Measurements from ENCODE around the gene SCYL1. TPM values are rescaled to one million over a fixed set of nuclear protein-coding genes. Genes with fewer than 3 reads are reported as not detected.
"Not testable (repeated sequence)": the region's sequence is repeated elsewhere in the genome, so short reads cannot be mapped to it uniquely, and the experiment has no call there.

The SCYL1 gene
- total RNA-seq, 1 donor, result 107 TPM

DNA sequence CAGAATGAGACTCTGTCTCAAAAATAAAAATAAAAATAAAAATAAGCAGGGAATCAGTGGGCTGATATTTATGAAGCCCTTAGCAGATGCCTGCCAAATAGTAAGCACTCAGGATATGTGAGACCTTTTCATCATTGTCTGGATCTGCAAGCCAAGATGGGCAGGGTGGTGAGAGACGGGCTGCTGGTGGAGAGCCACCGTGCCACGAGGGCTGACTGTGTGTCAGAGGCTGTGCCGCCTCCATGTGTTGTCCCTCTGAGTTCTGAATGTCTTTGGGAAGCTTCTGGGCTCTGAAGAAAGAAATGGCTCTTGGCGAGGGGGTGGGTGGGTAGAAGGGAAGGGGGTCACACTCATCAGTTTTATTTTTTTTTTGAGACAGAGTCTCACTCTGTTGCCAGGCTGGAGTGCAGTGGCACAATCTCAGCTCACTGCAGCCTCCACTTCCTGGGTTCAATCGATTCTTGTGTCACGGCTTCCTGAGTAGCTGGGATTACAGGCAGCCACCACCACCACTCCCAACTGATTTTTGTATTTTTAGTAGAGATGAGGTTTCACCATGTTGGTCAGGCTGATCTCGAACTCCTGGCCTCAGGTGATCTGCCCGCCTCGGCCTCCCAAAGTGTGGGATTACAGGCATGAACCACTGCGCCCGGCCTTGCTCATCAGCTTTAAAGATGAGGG is 40.1 kb downstream of the SCYL1 start:
- not testable (repeated sequence) for DNase-seq (ENCODE audit: low read depth in 2 of 3, low spot score in 2 of 3)

GRCh38 chr11:65565624-65566453 is 41.0 kb downstream of the SCYL1 start:
- DNase-seq (ENCODE audit: low read depth in 2 of 3, low spot score in 2 of 3), result no peak

GRCh38 chr11:65569164-65569972 is 44.5 kb downstream of the SCYL1 start:
- DNase-seq (ENCODE audit: low read depth in 2 of 3, low spot score in 2 of 3), result no peak

DNA sequence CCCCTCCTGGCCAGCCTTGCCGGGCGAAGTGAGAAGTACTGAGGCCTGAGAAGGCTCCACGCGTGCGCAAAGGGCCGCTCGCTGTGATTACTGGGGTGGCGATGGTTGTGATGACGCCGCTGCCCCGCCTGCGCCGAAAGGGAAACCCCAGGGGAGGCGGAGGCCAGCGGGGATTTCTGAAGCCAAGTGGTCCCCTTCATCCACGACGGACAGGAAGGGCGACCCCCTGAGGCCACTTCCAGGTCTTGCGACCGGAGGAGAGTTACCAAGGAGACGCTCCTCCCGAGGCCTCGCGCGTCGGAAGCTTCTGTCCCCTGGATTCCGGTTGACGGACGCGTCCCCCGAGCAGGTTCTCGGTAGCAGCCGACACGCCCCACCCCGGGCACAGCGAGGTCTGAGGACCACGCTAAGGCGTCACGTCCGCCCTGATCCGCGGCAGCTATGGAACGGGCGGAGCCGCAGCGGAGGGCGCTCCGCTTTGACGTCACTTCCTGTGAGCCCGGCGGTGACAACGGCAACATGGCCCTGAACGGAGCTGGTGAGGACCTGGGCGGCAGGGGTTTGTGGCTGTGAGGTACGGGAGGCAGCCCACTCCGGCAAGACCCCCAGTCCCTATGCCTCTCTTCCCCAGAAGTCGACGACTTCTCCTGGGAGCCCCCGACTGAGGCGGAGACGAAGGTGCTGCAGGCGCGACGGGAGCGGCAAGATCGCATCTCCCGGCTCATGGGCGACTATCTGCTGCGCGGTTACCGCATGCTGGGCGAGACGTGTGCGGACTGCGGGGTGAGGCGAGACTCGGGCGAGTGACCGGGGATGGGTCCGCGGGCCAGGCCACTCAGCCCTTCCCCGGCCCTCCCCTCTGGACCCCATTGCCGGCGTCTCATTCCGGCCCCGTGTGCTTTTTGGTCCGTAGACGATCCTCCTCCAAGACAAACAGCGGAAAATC is 45.4 kb downstream of the SCYL1 start, which contains the start of gene ZNRD2:
ZNRD2 (plus strand) TSS at position 505 of the 946 bp plus-strand sequence; CDS start at position 520, 15 bp downstream.
- peak; percentile 96 to 100 (median 99) for DNase-seq (ENCODE audit: low read depth in 2 of 3, low spot score in 2 of 3)

DNA sequence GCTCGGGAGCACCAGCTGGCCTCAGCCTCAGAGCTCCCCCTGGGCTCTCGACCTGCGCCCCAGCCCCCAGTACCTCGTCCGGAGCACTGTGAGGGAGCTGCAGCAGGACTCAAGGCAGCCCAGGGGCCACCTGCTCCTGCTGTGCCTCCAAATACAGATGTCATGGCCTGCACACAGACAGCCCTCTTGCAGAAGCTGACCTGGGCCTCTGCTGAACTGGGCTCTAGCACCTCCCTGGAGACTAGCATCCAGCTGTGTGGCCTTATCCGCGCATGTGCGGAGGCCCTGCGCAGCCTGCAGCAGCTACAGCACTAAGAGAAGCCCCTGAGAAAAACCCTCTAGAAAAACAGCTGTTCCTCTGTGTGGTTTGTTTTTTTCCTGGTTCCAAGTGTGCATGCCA is 46.5 kb downstream of the SCYL1 start:
- DNase-seq (ENCODE audit: low read depth in 2 of 3, low spot score in 2 of 3), result no peak

GRCh38 chr11:65571940-65572339 is 47.1 kb downstream of the SCYL1 start:
- DNase-seq (ENCODE audit: low read depth in 2 of 3, low spot score in 2 of 3), result peak in 2 of 3 donors; percentile 54 to 64

DNA sequence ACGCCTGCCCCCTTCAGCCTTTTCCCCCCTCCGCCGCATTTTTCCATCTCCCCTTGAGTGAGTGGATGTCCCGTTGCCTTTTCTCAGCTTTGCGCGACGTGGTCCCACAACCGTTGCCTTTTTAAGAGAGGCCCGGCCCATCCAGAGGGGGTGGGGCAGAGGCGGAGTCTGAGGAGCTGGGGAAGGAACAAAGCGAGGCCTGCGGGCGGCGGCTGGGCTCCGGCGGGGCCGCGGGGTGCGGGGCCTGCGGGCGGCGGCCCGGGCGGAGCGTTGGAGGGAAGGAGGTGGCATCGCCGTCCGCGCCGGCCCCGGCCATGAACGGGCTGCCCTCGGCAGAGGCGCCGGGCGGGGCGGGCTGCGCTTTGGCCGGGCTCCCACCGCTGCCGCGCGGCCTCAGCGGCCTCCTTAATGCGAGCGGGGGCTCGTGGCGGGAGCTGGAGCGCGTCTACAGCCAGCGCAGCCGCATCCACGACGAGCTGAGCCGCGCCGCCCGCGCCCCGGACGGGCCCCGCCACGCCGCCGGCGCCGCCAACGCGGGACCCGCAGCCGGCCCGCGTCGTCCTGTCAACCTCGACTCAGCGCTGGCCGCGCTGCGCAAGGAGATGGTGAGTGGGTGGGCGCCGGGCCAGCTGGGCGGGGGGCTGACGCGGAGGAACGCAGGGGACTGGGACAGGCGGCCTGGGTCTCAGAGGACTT is 47.6 kb downstream of the SCYL1 start, which contains the start of gene FAM89B:
FAM89B (plus strand) TSS at position 183 of the 696 bp plus-strand sequence; CDS start at position 315, 132 bp downstream.
- DNase-seq (ENCODE audit: low read depth in 2 of 3, low spot score in 2 of 3), result peak in 2 of 3 donors; percentile 88 to 94

DNA sequence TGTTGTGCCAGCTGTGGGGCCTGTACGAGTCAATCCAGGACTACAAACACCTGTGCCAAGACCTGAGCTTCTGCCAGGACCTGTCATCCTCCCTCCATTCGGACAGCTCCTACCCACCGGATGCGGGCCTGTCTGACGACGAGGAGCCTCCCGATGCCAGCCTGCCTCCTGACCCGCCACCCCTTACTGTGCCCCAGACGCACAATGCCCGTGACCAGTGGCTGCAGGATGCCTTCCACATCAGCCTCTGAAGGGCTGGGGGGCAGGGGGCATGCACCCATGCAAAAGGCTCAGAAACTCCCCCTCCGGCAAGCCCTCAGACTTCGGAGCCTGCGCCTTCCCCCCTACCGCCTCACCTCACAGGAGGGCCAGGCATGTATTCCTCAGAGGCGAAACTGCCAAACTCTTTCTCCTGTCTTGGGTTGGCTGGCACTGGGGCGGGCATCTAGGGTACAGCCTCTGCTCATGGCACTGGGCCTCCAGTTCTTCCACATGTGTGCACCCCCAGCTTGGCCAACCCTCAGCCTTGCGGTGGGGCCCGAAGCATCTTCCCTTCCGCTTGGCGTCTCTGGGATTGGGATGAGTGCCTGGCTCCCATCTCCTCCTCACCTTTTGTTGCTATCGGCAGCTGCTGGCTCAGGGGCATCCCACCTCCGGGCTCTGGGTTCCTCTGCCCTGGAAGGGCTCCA is 48.7 kb downstream of the SCYL1 start:
- DNase-seq (ENCODE audit: low read depth in 2 of 3, low spot score in 2 of 3), result no peak

- peak; percentile 82 to 96 (median 94) for DNase-seq (ENCODE audit: low read depth in 2 of 3, low spot score in 2 of 3)
These were observed 49.4 kb downstream of the SCYL1 start for GRCh38 chr11:65574109-65574810.

DNA sequence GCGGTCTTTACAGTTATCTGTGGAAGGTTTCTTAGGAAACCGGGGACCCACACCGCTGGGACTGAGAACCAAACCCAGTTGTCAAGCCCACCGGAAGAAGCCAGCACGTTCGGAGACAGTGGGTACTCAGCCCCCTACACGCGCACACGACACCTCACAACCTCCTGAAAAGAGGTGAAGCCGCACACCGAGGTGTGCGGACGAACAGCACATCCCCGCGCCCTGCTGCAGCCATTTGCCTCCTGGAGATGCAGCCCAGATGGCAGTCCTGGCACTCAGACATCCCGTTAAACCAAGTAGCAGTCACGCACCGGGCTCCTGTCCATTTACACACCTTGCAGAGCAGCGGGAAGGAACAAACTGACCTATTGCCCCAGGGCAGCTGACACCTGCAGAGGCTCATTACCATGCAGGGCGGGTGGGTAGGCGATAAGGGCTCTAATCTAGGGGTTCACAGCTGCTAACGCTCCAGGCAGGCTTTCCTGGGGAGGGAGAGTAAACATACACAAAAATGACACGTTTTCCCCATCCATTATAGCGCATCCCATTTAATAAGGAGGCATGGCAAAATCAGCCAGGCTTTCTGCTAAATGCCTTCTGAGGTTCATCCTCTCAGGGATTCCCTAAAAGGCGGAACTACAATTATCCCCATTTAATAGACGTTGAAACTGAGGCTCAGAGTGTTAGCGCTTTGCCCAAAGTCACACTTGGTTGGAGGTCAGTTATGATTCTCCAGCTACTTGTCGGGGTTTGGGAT is 50.1 kb downstream of the SCYL1 start:
- peak in 1 of 3 donors; percentile 45 for DNase-seq (ENCODE audit: low read depth in 2 of 3, low spot score in 2 of 3)

- peak in 2 of 3 donors; percentile 58 to 62 for DNase-seq (ENCODE audit: low read depth in 2 of 3, low spot score in 2 of 3)
These were observed 50.8 kb downstream of the SCYL1 start, which contains the start of gene EHBP1L1 for GRCh38 chr11:65575568-65576231. Gene EHBP1L1, plus strand, starts transcription at chr11:65576053. Its CDS starts 250 bp downstream, at chr11:65576303.

- no peak for DNase-seq (ENCODE audit: low read depth in 2 of 3, low spot score in 2 of 3)
These were observed 51.5 kb downstream of the SCYL1 start for GRCh38 chr11:65576232-65576866.

GRCh38 chr11:65576867-65577755 is 52.2 kb downstream of the SCYL1 start:
- DNase-seq (ENCODE audit: low read depth in 2 of 3, low spot score in 2 of 3), result peak in 2 of 3 donors; percentile 64 to 84

- DNase-seq (ENCODE audit: low read depth in 2 of 3, low spot score in 2 of 3), result no peak
These were observed 52.9 kb downstream of the SCYL1 start for GRCh38 chr11:65577756-65578109.

DNA sequence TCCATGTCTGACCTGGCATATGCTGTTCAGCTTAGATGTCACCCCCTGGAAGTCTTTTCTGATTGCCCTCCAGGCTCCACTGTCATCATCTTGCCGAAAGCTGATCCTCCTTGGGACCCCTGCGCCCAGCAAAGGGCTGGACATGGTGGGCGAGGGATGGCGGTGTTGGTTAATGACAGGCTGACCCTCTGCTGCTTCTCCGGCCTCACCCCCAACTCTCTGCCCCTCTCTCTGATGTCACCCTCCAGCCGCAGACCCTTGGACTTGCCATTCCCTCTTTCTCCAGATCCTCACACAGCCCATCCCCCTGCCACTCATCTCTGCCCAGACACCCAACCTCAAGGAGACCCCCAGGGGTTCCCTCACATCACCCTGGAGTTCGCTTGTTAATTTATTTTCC is 53.3 kb downstream of the SCYL1 start:
- no peak for DNase-seq (ENCODE audit: low read depth in 2 of 3, low spot score in 2 of 3)

Data from hematopoietic multipotent progenitor cell (in vitro differentiated cells).